HFFc6 (cell line): ENCODE data around the gene KCNIP4. TPM values are rescaled to one million over a fixed set of nuclear protein-coding genes. Genes with fewer than 3 reads are reported as not detected.

Experiments used
- DNase-seq: peaks from one replicate; pipeline ENCODE4 v3.0.0-alpha.2; 2018
- H3K27ac Mint-ChIP-seq: 2 replicates; pipeline ENCODE4 v1.8.0; 2020; ENCODE audit warnings: mild to moderate bottlenecking, mixed read lengths
- H3K27me3 Mint-ChIP-seq: 2 replicates; pipeline ENCODE4 v1.8.0; 2021; ENCODE audit warnings: mild to moderate bottlenecking, moderate library complexity, mixed read lengths; ENCODE audit not compliant: insufficient read depth
- H3K36me3 Mint-ChIP-seq: 2 replicates; pipeline ENCODE4 v1.8.0; 2021; ENCODE audit warnings: low read depth, mixed read lengths
- H3K4me1 Mint-ChIP-seq: 2 replicates; pipeline ENCODE4 v1.8.0; 2020; ENCODE audit warnings: low read depth, mixed read lengths
- H3K4me3 Mint-ChIP-seq: 2 replicates; pipeline ENCODE4 v1.8.0; 2020; ENCODE audit warnings: mild to moderate bottlenecking, moderate library complexity, mixed read lengths
- H3K9me3 Mint-ChIP-seq: 2 replicates; pipeline ENCODE4 v1.8.0; 2020; ENCODE audit warnings: mild to moderate bottlenecking, mixed read lengths
- total RNA-seq, 6 experiments: library from RNA; stranded (reverse); fragmentation: NEBNext Ultra II Directional; extraction: Animal tissue kit (Norgen Biotek cat#: 25700); gene quantifications; 2 replicates in 1 of 6; 3 replicates in 5 of 6; pipeline ENCODE4 v1.2.3, GENCODE V29; 2021
- TF ChIP-seq, protein P1 (sequence below): fragments of 200-600 bp; sonication (generic); IDR thresholded peaks from 2 replicates; pipeline ENCODE4 v1.5.0; 2021; ENCODE audit warnings: antibody characterized with exemption, mild to moderate bottlenecking

The KCNIP4 gene
- total RNA-seq, 6 experiments from 2014 or later = not detected

DNA sequence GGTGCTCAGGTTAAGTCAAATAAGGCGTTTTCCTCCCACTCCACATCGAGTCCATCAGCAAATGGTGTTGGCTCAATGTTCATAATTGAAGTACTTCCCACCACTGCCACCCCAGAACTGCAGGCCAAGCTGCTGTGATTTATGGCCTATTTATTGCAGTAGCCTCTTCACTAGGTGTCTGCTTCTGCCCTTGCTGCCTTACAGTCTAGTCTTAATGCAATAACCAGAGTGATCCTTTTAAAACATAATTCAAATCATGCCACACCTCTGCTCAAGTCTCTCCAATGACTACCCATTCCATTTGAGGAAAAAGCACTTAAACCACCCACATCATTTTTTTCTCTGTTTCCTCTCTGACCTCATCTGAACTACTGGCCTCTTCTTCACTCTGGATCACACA, 220.3 kb downstream of the KCNIP4 start:
- H3K4me3 Mint-ChIP-seq = no peak overlapping the region
- no peaks in the 10 kb centered on the region for H3K27me3 Mint-ChIP-seq
- no peaks in the 10 kb centered on the region for H3K4me1 Mint-ChIP-seq
- no peak for DNase-seq
- TF ChIP-seq, protein P1, sequence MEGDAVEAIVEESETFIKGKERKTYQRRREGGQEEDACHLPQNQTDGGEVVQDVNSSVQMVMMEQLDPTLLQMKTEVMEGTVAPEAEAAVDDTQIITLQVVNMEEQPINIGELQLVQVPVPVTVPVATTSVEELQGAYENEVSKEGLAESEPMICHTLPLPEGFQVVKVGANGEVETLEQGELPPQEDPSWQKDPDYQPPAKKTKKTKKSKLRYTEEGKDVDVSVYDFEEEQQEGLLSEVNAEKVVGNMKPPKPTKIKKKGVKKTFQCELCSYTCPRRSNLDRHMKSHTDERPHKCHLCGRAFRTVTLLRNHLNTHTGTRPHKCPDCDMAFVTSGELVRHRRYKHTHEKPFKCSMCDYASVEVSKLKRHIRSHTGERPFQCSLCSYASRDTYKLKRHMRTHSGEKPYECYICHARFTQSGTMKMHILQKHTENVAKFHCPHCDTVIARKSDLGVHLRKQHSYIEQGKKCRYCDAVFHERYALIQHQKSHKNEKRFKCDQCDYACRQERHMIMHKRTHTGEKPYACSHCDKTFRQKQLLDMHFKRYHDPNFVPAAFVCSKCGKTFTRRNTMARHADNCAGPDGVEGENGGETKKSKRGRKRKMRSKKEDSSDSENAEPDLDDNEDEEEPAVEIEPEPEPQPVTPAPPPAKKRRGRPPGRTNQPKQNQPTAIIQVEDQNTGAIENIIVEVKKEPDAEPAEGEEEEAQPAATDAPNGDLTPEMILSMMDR = no peak
- no peaks in the 10 kb centered on the region; the same call in 1 of the 2 replicates for H3K36me3 Mint-ChIP-seq
- peaks cover 6% of the 10 kb centered on the region for H3K9me3 Mint-ChIP-seq
- no peak overlapping the region for H3K27ac Mint-ChIP-seq

DNA sequence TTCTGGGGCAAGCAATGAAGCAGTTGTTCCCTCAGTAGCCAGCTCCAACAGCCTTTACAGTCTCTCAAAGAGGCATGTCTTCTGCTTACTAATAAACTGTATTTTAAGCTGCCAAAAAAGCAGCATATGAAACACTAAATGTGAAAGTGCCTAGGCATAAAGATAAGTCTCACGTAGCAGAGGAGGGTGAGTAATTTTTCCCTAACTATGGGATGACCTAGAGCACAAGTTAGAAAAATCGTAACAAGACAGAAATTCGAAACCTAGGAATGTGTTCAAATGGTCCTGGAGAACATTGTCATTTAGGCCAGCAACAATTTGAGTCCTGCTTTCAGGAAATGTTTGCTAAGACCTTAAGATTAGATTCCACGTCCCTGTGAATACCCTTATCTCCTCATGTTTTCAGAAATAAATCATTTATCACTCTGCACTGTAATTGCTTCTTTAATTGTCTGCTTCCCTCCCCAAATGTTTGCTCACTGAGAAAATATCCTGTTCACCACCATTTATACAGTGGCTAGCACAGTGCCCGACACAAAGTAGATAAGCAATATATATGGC, 222.2 kb downstream of the KCNIP4 start:
- TF ChIP-seq, protein P1 = no peak
- Mint-ChIP-seq H3K27me3 (no peaks in the 10 kb centered on the region), H3K4me1 (no peaks in the 10 kb centered on the region), H3K36me3 (no peaks in the 10 kb centered on the region; the same call in 1 of the 2 replicates), H3K4me3 (no peak overlapping the region), H3K9me3 (peaks cover 6% of the 10 kb centered on the region), H3K27ac (no peak overlapping the region)
- no peak for DNase-seq

DNA sequence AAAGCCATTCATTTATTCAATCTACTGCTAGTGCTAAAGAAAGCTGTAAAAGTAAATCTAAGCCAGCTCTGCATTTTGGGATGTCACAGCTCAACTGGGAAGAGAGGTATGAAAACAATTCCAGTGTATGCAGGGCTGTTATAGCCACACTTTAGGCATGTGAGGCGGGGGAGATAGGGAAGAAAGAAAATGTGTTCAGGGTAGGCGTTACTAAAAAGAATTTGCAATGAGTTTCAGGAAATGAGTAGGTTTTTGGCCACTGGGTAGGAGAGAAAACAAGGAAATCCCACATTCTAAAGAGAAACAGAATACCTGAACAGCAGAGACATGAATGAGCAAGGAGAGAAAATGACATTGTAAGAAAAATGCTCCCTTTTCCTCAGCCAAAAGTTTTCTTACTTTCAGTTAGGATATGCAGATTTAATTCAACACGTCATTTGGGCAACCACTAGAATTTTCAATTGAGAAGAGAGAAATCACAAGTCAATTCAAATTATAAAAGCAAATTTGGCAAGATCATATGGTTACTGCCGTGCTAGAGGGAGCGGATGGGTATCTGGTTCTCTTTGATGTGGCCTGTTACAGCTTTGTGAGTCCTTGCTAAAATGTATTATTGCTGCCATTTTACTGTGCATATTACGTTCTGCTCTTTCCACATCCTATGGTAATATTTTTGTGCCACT, 226.3 kb downstream of the KCNIP4 start:
- Mint-ChIP-seq H3K27ac (no peak overlapping the region), H3K4me3 (no peak overlapping the region), H3K9me3 (peaks cover 5% of the 10 kb centered on the region; the same call in 1 of the 2 replicates), H3K27me3 (no peaks in the 10 kb centered on the region), H3K36me3 (no peaks in the 10 kb centered on the region), H3K4me1 (no peaks in the 10 kb centered on the region)
- TF ChIP-seq, protein P1 = no peak
- DNase-seq = no peak

DNA sequence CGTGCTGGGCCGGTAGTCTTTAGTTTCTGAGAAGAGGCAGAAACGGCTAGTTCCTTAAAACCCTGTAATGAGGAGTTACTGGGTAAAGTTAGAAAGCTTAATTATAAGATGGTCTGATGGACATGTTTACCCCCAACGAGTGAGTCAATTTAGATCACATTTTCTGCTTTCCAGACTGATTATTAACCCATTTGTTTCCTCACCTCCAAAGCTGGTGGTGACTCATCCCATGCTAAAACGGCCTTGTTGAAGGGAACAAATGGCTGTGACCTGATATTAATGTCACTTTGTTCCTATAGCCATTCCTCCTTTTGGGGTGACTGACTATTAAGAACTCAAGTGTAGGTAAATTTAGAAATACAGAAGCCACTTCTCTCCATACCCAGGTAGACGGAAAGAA, 232.0 kb downstream of the KCNIP4 start:
- Mint-ChIP-seq H3K4me3 (no peak overlapping the region), H3K36me3 (no peaks in the 10 kb centered on the region), H3K4me1 (no peaks in the 10 kb centered on the region), H3K27me3 (no peaks in the 10 kb centered on the region), H3K9me3 (peaks cover 15% of the 10 kb centered on the region), H3K27ac (no peak overlapping the region)
- DNase-seq = no peak
- TF ChIP-seq, protein P1 = no peak

DNA sequence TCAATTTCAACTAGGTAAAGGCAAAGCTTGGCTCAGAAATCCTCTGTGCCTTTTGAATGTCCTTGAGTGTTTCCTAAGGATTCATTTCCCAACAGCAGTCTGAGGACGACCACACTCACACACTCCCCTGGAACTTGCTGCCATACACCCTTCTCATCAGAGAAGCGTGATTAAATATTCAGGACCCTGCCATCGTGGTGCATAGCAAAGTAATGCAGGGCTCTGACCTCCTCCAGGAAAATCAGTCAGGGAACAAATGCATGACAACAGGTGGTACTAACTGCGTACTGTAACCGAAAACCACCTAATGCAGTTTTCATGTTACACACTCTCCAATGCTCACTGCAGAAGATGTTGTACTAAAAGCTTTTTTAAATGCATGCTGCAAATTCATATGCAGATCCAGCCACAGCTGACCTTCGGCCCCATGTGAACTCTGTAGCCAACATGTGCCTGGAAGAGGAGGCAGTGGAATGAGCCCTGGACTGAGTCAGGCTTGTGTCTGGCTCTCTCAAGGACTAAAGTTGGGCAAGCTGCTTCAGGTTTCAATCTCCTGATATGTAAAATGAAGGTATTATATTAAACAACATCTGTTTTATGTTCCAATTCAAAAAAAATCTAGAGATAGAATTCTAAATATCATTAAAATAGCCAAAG, 238.3 kb downstream of the KCNIP4 start:
- TF ChIP-seq, protein P1 = no peak

More for the DNA sequence above, 238.3 kb downstream of the KCNIP4 start:
- no peak overlapping the region for H3K27ac Mint-ChIP-seq
- H3K27me3 Mint-ChIP-seq = no peaks in the 10 kb centered on the region; the same call in 1 of the 2 replicates
- no peak for DNase-seq
- no peaks in the 10 kb centered on the region for H3K36me3 Mint-ChIP-seq
- H3K4me3 Mint-ChIP-seq = no peak overlapping the region
- H3K9me3 Mint-ChIP-seq = peaks cover 18% of the 10 kb centered on the region
- no peaks in the 10 kb centered on the region for H3K4me1 Mint-ChIP-seq
